Vagina (tissue), 2 donors: ENCODE measurements around the gene ARHGAP24. TPM values are rescaled to one million over a fixed set of nuclear protein-coding genes. Genes with fewer than 3 reads are reported as not detected.

Experiments
- DNase-seq, 2 donors: peaks; one replicate each; pipeline ENCODE4 v3.0.0-alpha.2; 2017; ENCODE audit errors: extremely low spot score in 2 of 2
- H3K27ac ChIP-seq: fragments of 200-600 bp; sonication (generic); one replicate; pipeline ENCODE4 v1.5.1; 2019
- H3K27me3 ChIP-seq: fragments of 200-600 bp; sonication (generic); one replicate; pipeline ENCODE4 v1.5.1; 2019
- H3K36me3 ChIP-seq, 2 donors: fragments of 200-600 bp; sonication (generic); one replicate each; pipeline ENCODE4 v1.5.1; 2017 to 2019
- H3K4me1 ChIP-seq: fragments of 200-600 bp; sonication (generic); one replicate; pipeline ENCODE4 v1.5.1; 2019
- H3K4me3 ChIP-seq, 2 donors: fragments of 200-600 bp; sonication (generic); 1 replicate in 1 of 2; 2 replicates in 1 of 2; pipeline ENCODE4 v1.5.1; 2016 to 2019
- H3K9me3 ChIP-seq: fragments of 200-600 bp; sonication (generic); one replicate; pipeline ENCODE4 v1.5.1; 2019
- POLR2A ChIP-seq, 2 donors: fragments of 450-650 bp; IDR thresholded peaks; one replicate each; pipeline ENCODE4 v1.6.1; 2017; ENCODE audit warnings: antibody characterized with exemption in 2 of 2, mild to moderate bottlenecking in 2 of 2, moderate library complexity in 2 of 2
- POLR2AphosphoS5 ChIP-seq, 2 donors: sonication (generic); formaldehyde crosslinking; IDR thresholded peaks; one replicate each; pipeline ENCODE4 v1.9.0; 2017; ENCODE audit warnings: antibody characterized with exemption in 2 of 2, mild to moderate bottlenecking in 2 of 2, low read depth in 1 of 2; ENCODE audit not compliant: insufficient read depth in 1 of 2
- intact Hi-C: fragments of 100-400 bp; cut with DNase I; formaldehyde crosslinking; loops from one replicate; pipeline ENCODE4 v1.15.1; 2023
- total RNA-seq: library from RNA; depleted of rRNA; stranded (reverse); fragments of >200 nt; gene quantifications from one replicate; pipeline ENCODE4 v1.2.3, GENCODE V29; 2016
- TF ChIP-seq, protein P1 (sequence below), 3 experiments: fragments of 450-650 bp in 2 of 3; fragments of 200-600 bp in 1 of 3; sonication (generic) in 1 of 3; IDR thresholded peaks; one replicate each; pipeline ENCODE4 v1.5.1; 2017 to 2019; ENCODE audit warnings: antibody characterized with exemption in 3 of 3, mild to moderate bottlenecking in 2 of 3, moderate library complexity in 2 of 3

The ARHGAP24 gene
- total RNA-seq, 1 donor from 2014 or later, result 40.0 TPM

DNA sequence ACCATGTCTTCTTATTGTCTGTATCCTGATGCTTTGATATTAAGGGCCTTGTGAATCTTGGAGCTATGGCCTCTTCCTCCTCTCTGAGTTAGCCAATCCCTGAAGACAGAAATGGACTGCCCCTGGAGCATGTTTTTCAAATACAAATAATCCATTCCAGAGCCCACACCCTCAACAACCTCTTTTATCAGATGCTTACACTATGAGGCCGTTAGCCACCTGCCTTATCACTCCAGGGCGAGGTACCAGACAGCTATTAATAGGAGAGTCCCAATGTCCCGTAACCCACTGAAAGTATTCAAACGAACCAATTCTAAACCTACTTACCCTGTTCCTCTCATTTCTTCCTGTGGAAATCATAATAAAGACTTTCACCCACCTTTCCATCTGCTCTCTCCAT is 165.0 kb downstream of the ARHGAP24 start:
- no peaks in the 10 kb centered on the region for H3K9me3 ChIP-seq
- H3K27me3 ChIP-seq, result no peaks in the 10 kb centered on the region
- no peak for DNase-seq
- H3K4me1 ChIP-seq, result no peaks in the 10 kb centered on the region
- TF ChIP-seq, protein P1, sequence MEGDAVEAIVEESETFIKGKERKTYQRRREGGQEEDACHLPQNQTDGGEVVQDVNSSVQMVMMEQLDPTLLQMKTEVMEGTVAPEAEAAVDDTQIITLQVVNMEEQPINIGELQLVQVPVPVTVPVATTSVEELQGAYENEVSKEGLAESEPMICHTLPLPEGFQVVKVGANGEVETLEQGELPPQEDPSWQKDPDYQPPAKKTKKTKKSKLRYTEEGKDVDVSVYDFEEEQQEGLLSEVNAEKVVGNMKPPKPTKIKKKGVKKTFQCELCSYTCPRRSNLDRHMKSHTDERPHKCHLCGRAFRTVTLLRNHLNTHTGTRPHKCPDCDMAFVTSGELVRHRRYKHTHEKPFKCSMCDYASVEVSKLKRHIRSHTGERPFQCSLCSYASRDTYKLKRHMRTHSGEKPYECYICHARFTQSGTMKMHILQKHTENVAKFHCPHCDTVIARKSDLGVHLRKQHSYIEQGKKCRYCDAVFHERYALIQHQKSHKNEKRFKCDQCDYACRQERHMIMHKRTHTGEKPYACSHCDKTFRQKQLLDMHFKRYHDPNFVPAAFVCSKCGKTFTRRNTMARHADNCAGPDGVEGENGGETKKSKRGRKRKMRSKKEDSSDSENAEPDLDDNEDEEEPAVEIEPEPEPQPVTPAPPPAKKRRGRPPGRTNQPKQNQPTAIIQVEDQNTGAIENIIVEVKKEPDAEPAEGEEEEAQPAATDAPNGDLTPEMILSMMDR (IDR thresholded peaks at IDR 0.05), result no peak
- TF ChIP-seq POLR2AphosphoS5 (IDR thresholded peaks at IDR 0.05; ENCODE audit: insufficient read depth in 1 of 2, low read depth in 1 of 2) (no peak), POLR2A (IDR thresholded peaks at IDR 0.05) (no peak)
- intact Hi-C loops, result no loop called here
- H3K36me3 ChIP-seq, result no peaks in the 10 kb centered on the region
- no peak overlapping the region for H3K4me3 ChIP-seq
- no peak overlapping the region for H3K27ac ChIP-seq

DNA sequence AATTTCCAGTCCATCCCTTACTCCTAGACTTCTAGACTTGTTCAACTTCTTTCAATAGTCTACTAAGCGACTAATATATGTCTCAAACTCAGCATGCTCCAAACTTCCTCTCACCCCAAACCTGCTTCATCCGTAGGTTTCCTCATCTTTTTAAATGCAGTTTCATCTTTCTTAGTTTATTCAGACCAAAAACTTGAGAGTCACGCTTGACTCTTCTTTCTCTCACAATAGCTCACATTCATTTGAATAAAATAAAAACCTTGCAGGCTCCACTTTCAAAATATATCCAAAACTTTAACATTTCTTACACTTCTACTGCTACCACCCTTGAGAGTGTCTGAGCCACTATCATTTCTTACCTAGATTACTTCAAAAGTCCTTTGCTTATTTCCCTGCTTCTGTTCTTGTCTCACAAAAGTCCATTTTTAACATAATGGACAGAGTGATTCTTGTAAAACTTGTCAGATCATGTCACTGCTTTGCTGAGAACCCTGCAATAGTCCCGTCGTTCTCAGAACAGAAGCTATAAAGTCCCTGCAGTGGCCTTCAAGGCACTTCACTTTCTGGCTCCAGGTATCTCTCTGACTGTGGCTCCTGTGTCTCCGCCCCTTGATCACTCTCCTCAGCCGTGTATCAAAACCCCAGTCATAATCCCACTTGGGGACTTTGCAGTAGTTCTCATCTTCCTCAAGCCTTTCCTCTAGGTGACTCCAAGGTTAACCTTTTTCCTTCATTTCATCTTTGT is 167.6 kb downstream of the ARHGAP24 start:
- TF ChIP-seq, protein P1 (IDR thresholded peaks at IDR 0.05), result no peak
- TF ChIP-seq POLR2A (IDR thresholded peaks at IDR 0.05), result no peak
- no peak overlapping the region for H3K27ac ChIP-seq
- no peaks in the 10 kb centered on the region for H3K27me3 ChIP-seq
- intact Hi-C loops, result no loop called here
- no peak for DNase-seq
- no peaks in the 10 kb centered on the region for H3K4me1 ChIP-seq
- no peaks in the 10 kb centered on the region for H3K9me3 ChIP-seq
- no peaks in the 10 kb centered on the region for H3K36me3 ChIP-seq
- no peak overlapping the region for H3K4me3 ChIP-seq

DNA sequence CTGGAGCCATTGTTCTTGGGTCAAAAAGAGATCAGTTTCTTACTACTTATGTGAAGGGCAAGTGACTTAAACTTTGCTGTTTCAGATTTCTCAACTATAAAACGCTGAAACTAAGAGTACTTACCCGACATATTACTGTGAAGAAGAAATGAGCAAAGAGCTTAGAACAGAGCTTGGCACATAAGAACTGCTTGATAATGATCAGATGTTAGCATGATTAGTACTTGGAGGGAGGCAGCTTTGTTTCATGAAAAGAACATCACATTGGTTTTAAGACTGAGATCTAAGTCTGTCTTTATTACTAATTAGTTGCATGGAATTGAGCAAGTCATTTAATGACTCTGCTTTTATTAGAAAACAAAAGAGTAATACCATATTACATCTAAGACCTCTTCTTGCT is 169.1 kb downstream of the ARHGAP24 start:
- no peaks in the 10 kb centered on the region for H3K36me3 ChIP-seq
- intact Hi-C loops, result no loop called here
- no peak for DNase-seq
- H3K4me1 ChIP-seq, result no peaks in the 10 kb centered on the region
- no peaks in the 10 kb centered on the region for H3K9me3 ChIP-seq
- TF ChIP-seq POLR2AphosphoS5 (IDR thresholded peaks at IDR 0.05; ENCODE audit: insufficient read depth in 1 of 2, low read depth in 1 of 2) (no peak), POLR2A (IDR thresholded peaks at IDR 0.05) (no peak)
- TF ChIP-seq, protein P1 (IDR thresholded peaks at IDR 0.05), result no peak
- no peak overlapping the region for H3K4me3 ChIP-seq
- H3K27me3 ChIP-seq, result no peaks in the 10 kb centered on the region
- H3K27ac ChIP-seq, result no peak overlapping the region

DNA sequence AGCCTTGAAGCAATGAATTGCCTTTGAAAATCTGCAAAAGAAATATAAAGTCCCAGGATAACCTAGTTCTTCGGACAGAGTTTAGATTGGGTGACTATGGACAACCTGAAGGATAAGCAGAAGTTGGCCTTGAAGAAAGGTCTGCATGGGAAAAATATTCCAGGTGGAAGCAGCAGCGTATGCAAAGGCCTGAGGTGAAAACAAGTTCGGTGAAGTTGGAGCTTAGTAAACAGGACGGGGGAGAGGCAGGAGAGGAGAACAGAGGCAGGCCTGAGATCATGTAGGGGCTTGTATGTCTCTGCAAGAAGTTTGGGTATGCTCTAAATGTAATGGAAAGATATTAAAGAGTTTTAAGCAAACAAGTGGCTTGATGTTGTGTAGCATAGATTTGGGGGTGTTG is 176.0 kb downstream of the ARHGAP24 start:
- no peak overlapping the region for H3K27ac ChIP-seq

More for the DNA sequence above, 176.0 kb downstream of the ARHGAP24 start:
- Histone ChIP-seq H3K4me1 (no peaks in the 10 kb centered on the region), H3K9me3 (no peaks in the 10 kb centered on the region), H3K27me3 (no peaks in the 10 kb centered on the region), H3K4me3 (no peak overlapping the region), H3K36me3 (no peaks in the 10 kb centered on the region)
- no peak for DNase-seq
- TF ChIP-seq, protein P1 (IDR thresholded peaks at IDR 0.05), result no peak
- no peak for TF ChIP-seq POLR2A (IDR thresholded peaks at IDR 0.05)
- no peak for TF ChIP-seq POLR2AphosphoS5 (IDR thresholded peaks at IDR 0.05; ENCODE audit: insufficient read depth in 1 of 2, low read depth in 1 of 2)
- intact Hi-C loops, result no loop called here
